Measurements from ENCODE around the gene CABLES2.

CABLES2 gene

GRCh38 chr20:62347445-62347844, 59.6 kb downstream of the CABLES2 start:
- no peak for DNase-seq (ENCODE audit: low read depth in 2 of 2)

GRCh38 chr20:62347151-62347404, 60.0 kb downstream of the CABLES2 start:
- no peak for DNase-seq (ENCODE audit: low read depth in 2 of 2)

- no peak for DNase-seq (ENCODE audit: low read depth in 2 of 2)
Observed at GRCh38 chr20:62346398-62347150, 60.5 kb downstream of the CABLES2 start.

GRCh38 chr20:62345681-62346370, 61.3 kb downstream of the CABLES2 start:
- no peak for DNase-seq (ENCODE audit: low read depth in 2 of 2)

GRCh38 chr20:62344782-62345181, 62.3 kb downstream of the CABLES2 start:
- DNase-seq (ENCODE audit: low read depth in 2 of 2): no peak

- no peak for DNase-seq (ENCODE audit: low read depth in 2 of 2)
Observed at GRCh38 chr20:62344092-62344491, 63.0 kb downstream of the CABLES2 start.

- DNase-seq (ENCODE audit: low read depth in 2 of 2): no peak
Observed at GRCh38 chr20:62342910-62343309, 64.2 kb downstream of the CABLES2 start.

- DNase-seq (ENCODE audit: low read depth in 2 of 2): no peak
Observed at GRCh38 chr20:62339647-62340062, 67.4 kb downstream of the CABLES2 start.

Measured in stimulated activated CD8-positive, alpha-beta memory T cell treated with anti-CD3 and anti-CD28 coated beads, Interleukin-2, amount 100 ng/mL, for 1 hour (primary cell).